OCI-LY3 (cell line): Measurements from ENCODE around the gene PSENEN.

Source experiments
- EZH2phosphoT487 ChIP-seq: fragments of 200-600 bp; shearing (Covaris generic); IDR thresholded peaks from 2 replicates; pipeline ENCODE4 v1.6.1; 2018; ENCODE audit warnings: antibody characterized with exemption, mixed run types, low read depth
- TF ChIP-seq, protein P1 (sequence below): fragments of 200-600, 300-600 bp; sonication (generic); IDR thresholded peaks from 2 replicates; pipeline ENCODE4 v1.5.1; 2014; ENCODE audit warnings: antibody characterized with exemption, low read length, low read depth

DNA sequence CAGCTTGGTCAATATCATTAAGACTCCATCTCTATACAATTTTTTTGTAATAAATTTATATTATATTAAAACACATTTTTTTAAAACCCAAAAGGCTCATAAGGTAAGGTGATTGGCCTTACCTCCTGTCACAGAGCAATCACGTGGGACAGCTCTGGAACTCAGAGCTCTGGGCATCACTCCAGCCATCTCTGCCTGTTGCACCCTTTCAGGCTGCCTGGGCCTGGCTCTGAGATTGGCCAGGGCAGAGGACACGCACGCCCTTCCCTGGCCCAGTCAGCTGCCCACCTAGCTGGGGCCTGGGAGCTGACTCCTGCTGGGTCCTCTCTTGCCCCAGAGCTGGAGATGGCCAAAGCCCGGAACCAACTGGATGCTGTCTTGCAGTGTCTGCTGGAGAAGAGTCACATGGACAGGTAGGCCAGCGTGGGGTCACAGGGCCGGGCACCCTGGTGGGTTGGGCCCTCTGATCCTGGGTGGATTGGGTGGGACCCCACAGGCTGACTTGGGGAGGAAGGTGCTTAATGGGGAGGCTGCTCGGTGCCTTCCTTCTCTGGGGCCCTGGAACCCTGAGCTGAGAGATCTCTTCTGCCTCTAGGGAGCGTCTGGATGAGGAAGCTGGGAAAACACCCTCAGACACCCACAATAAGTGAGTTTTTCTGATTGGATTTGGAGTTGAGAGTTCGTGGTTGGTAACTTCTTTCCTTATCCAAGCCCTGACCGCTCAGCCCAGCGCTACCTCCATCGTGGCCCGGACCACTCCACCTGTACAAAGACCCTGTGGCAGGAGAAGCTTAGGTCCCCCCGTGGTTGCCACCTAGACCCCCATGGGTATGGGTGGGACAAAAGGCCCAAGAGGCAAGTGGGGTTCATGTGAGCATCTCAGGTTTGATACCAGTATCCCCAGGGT lies 6.6 kb downstream of the PSENEN start:
- TF ChIP-seq, protein P1, sequence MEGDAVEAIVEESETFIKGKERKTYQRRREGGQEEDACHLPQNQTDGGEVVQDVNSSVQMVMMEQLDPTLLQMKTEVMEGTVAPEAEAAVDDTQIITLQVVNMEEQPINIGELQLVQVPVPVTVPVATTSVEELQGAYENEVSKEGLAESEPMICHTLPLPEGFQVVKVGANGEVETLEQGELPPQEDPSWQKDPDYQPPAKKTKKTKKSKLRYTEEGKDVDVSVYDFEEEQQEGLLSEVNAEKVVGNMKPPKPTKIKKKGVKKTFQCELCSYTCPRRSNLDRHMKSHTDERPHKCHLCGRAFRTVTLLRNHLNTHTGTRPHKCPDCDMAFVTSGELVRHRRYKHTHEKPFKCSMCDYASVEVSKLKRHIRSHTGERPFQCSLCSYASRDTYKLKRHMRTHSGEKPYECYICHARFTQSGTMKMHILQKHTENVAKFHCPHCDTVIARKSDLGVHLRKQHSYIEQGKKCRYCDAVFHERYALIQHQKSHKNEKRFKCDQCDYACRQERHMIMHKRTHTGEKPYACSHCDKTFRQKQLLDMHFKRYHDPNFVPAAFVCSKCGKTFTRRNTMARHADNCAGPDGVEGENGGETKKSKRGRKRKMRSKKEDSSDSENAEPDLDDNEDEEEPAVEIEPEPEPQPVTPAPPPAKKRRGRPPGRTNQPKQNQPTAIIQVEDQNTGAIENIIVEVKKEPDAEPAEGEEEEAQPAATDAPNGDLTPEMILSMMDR, result no peak
- no peak for TF ChIP-seq EZH2phosphoT487
